HFFc6 (cell line): ENCODE measurements around the gene ZP4. TPM values are rescaled to one million over a fixed set of nuclear protein-coding genes. Genes with fewer than 3 reads are reported as not detected.

Experiments used
- DNase-seq: peaks from one replicate; pipeline ENCODE4 v3.0.0-alpha.2; 2018
- H3K27ac Mint-ChIP-seq: 2 replicates; pipeline ENCODE4 v1.8.0; 2020; ENCODE audit warnings: mild to moderate bottlenecking, mixed read lengths
- H3K27me3 Mint-ChIP-seq: 2 replicates; pipeline ENCODE4 v1.8.0; 2021; ENCODE audit warnings: mild to moderate bottlenecking, moderate library complexity, mixed read lengths; ENCODE audit not compliant: insufficient read depth
- H3K36me3 Mint-ChIP-seq: 2 replicates; pipeline ENCODE4 v1.8.0; 2021; ENCODE audit warnings: low read depth, mixed read lengths
- H3K4me1 Mint-ChIP-seq: 2 replicates; pipeline ENCODE4 v1.8.0; 2020; ENCODE audit warnings: low read depth, mixed read lengths
- H3K4me3 Mint-ChIP-seq: 2 replicates; pipeline ENCODE4 v1.8.0; 2020; ENCODE audit warnings: mild to moderate bottlenecking, moderate library complexity, mixed read lengths
- H3K9me3 Mint-ChIP-seq: 2 replicates; pipeline ENCODE4 v1.8.0; 2020; ENCODE audit warnings: mild to moderate bottlenecking, mixed read lengths
- CTCF ChIP-seq: fragments of 200-600 bp; sonication (generic); IDR thresholded peaks from 2 replicates; pipeline ENCODE4 v1.5.0; 2021; ENCODE audit warnings: antibody characterized with exemption, mild to moderate bottlenecking
- total RNA-seq, 6 experiments: library from RNA; stranded (reverse); fragmentation: NEBNext Ultra II Directional; extraction: Animal tissue kit (Norgen Biotek cat#: 25700); gene quantifications; 2 replicates in 1 of 6; 3 replicates in 5 of 6; pipeline ENCODE4 v1.2.3, GENCODE V29; 2021

ZP4 gene
- total RNA-seq, 6 experiments from 2014 or later = not detected

GRCh38 chr1:237834461-237834860 lies 56.3 kb downstream of the ZP4 start:
- peaks cover 3% of the 10 kb centered on the region; the same call in 1 of the 2 replicates for H3K9me3 Mint-ChIP-seq
- H3K27ac Mint-ChIP-seq = no peak overlapping the region
- no peak for TF ChIP-seq CTCF
- H3K27me3 Mint-ChIP-seq = peaks cover 5% of the 10 kb centered on the region
- H3K4me1 Mint-ChIP-seq = no peaks in the 10 kb centered on the region
- H3K36me3 Mint-ChIP-seq = no peaks in the 10 kb centered on the region
- no peak for DNase-seq
- H3K4me3 Mint-ChIP-seq = no peak overlapping the region

DNA sequence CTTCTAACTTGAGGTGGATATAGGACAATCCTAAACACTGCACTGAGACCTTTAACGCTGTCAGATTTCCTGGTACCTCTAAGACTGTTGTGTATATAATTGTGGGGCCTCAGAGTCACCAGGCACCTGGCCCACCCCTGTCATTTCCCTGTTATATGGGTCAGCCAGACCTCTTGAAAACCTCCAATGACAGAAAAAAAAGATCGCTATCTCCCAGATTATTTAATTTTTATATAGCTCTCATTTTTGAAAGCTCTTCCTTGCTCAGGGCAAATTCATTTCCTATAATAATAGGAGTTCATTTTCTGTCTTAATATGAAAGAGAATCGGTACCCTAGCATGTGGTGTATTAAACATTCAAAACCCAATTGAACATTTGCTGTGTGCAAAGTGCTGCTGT lies 56.7 kb downstream of the ZP4 start:
- Mint-ChIP-seq H3K4me1 (no peaks in the 10 kb centered on the region), H3K9me3 (peaks cover 3% of the 10 kb centered on the region; the same call in 1 of the 2 replicates), H3K27me3 (peaks cover 5% of the 10 kb centered on the region), H3K4me3 (no peak overlapping the region), H3K27ac (no peak overlapping the region), H3K36me3 (no peaks in the 10 kb centered on the region)
- TF ChIP-seq CTCF = no peak
- DNase-seq = no peak

DNA sequence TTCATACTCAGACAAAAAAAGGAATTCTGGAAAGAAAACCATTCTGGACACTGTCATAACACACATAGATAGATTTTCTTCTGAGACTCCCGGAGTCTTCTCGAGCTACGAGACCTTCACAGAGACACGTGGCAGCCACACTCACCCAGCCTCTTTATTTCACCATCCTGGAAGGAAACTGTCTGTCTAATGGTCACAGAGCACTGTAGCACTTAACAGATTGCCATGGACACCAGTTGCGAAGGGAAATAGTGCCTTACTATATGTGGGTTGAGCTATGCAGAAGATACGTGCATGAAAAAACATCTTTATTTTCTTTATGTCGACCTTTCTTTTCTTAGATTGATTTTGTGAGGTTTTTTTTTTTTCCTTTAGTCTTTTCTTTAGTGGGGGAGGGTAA lies 57.9 kb downstream of the ZP4 start:
- Mint-ChIP-seq H3K36me3 (no peaks in the 10 kb centered on the region), H3K27me3 (peaks cover 5% of the 10 kb centered on the region; the same call in 1 of the 2 replicates), H3K27ac (no peak overlapping the region), H3K4me3 (no peak overlapping the region), H3K9me3 (peaks cover 3% of the 10 kb centered on the region; the same call in 1 of the 2 replicates), H3K4me1 (no peaks in the 10 kb centered on the region)
- no peak for DNase-seq
- no peak for TF ChIP-seq CTCF
